ENCODE data around the gene ZNF791. TPM values are rescaled to one million over a fixed set of nuclear protein-coding genes. Genes with fewer than 3 reads are reported as not detected.

Gene ZNF791
- total RNA-seq, 1 experiment from 2014 or later: 26.0 TPM

GRCh38 chr19:12567951-12568350 is 42.8 kb upstream of the ZNF791 start:
- no peak for DNase-seq (ENCODE audit: low spot score)
- ChIA-PET CTCF (no interaction called here), POLR2A (ENCODE audit: low non-redundant PET) (no interaction called here)
- H3K4me3 ChIP-seq (ENCODE audit: low read depth, low read length, poor library complexity, severe bottlenecking): no peak overlapping the region
- H3K36me3 ChIP-seq (ENCODE audit: insufficient read depth, low read length, poor library complexity, severe bottlenecking): no peaks in the 10 kb centered on the region
- H3K27me3 ChIP-seq (replicated peaks; ENCODE audit: insufficient read depth, low read depth, low read length, poor library complexity): no peaks in the 10 kb centered on the region
- BruUV-seq (replicated peaks): no TSS peak
- no peaks in the 10 kb centered on the region for H3K4me1 ChIP-seq (ENCODE audit: insufficient read depth, low read length, poor library complexity, severe bottlenecking)
- intact Hi-C loops (cut with micrococcal nuclease; ENCODE audit: unreplicated experiment): no loop called here
- no peak overlapping the region for H3K27ac ChIP-seq (ENCODE audit: low read depth, low read length, poor library complexity, severe bottlenecking)
- no peak for TF ChIP-seq EZH2 (IDR thresholded peaks at IDR 0.05; ENCODE audit: borderline replicate concordance, low read depth, low read length, poor library complexity, severe bottlenecking)
- no peaks in the 10 kb centered on the region for H3K9me3 ChIP-seq (ENCODE audit: low read depth, low read length, poor library complexity, severe bottlenecking)

GRCh38 chr19:12574036-12574435 is 36.7 kb upstream of the ZNF791 start:
- Histone ChIP-seq H3K36me3 (ENCODE audit: insufficient read depth, low read length, poor library complexity, severe bottlenecking) (no peaks in the 10 kb centered on the region), H3K27me3 (replicated peaks; ENCODE audit: insufficient read depth, low read depth, low read length, poor library complexity) (no peaks in the 10 kb centered on the region), H3K9me3 (ENCODE audit: low read depth, low read length, poor library complexity, severe bottlenecking) (no peaks in the 10 kb centered on the region), H3K27ac (ENCODE audit: low read depth, low read length, poor library complexity, severe bottlenecking) (no peak overlapping the region), H3K4me1 (ENCODE audit: insufficient read depth, low read length, poor library complexity, severe bottlenecking) (no peaks in the 10 kb centered on the region), H3K4me3 (ENCODE audit: low read depth, low read length, poor library complexity, severe bottlenecking) (no peak overlapping the region)
- ChIA-PET CTCF (no interaction called here), POLR2A (ENCODE audit: low non-redundant PET) (no interaction called here)
- no TSS peak for BruUV-seq (replicated peaks)
- DNase-seq (ENCODE audit: low spot score): no peak
- no peak for TF ChIP-seq EZH2 (IDR thresholded peaks at IDR 0.05; ENCODE audit: borderline replicate concordance, low read depth, low read length, poor library complexity, severe bottlenecking)
- no peak for TF ChIP-seq CTCF (conservative IDR thresholded peaks at IDR 0.05; ENCODE audit: low read depth, low read length)
- intact Hi-C loops (cut with micrococcal nuclease; ENCODE audit: unreplicated experiment): no loop called here

GRCh38 chr19:12578641-12579040 is 32.1 kb upstream of the ZNF791 start:
- BruUV-seq (replicated peaks): no TSS peak
- no peak overlapping the region for H3K4me3 ChIP-seq (ENCODE audit: low read depth, low read length, poor library complexity, severe bottlenecking)
- DNase-seq (ENCODE audit: low spot score): no peak
- no peaks in the 10 kb centered on the region for H3K27me3 ChIP-seq (replicated peaks; ENCODE audit: insufficient read depth, low read depth, low read length, poor library complexity)
- H3K4me1 ChIP-seq (ENCODE audit: insufficient read depth, low read length, poor library complexity, severe bottlenecking): no peaks in the 10 kb centered on the region
- ChIA-PET CTCF (interaction anchor here (0.6 kb wide), 1 partner anchor 48 kb away, joined by 3 read pairs; no protein-coding TSS in a partner anchor), POLR2A (ENCODE audit: low non-redundant PET) (interaction anchor here (0.6 kb wide), 1 partner anchor 14 kb away, joined by 8 read pairs; no protein-coding TSS in a partner anchor)
- TF ChIP-seq EZH2 (IDR thresholded peaks at IDR 0.05; ENCODE audit: borderline replicate concordance, low read depth, low read length, poor library complexity, severe bottlenecking) (no peak), CTCF (conservative IDR thresholded peaks at IDR 0.05; ENCODE audit: low read depth, low read length) (no peak)
- H3K36me3 ChIP-seq (ENCODE audit: insufficient read depth, low read length, poor library complexity, severe bottlenecking): peaks cover 16% of the 10 kb centered on the region
- no peak overlapping the region for H3K27ac ChIP-seq (ENCODE audit: low read depth, low read length, poor library complexity, severe bottlenecking)
- intact Hi-C loops (cut with micrococcal nuclease; ENCODE audit: unreplicated experiment): no loop called here
- H3K9me3 ChIP-seq (ENCODE audit: low read depth, low read length, poor library complexity, severe bottlenecking): peaks cover 19% of the 10 kb centered on the region

- no peak for DNase-seq (ENCODE audit: low spot score)
- BruUV-seq (replicated peaks): no TSS peak
- TF ChIP-seq CTCF (conservative IDR thresholded peaks at IDR 0.05; ENCODE audit: low read depth, low read length): no peak
- no peak for TF ChIP-seq EZH2 (IDR thresholded peaks at IDR 0.05; ENCODE audit: borderline replicate concordance, low read depth, low read length, poor library complexity, severe bottlenecking)
- Histone ChIP-seq H3K4me1 (ENCODE audit: insufficient read depth, low read length, poor library complexity, severe bottlenecking) (no peaks in the 10 kb centered on the region), H3K9me3 (ENCODE audit: low read depth, low read length, poor library complexity, severe bottlenecking) (peaks cover 19% of the 10 kb centered on the region), H3K27ac (ENCODE audit: low read depth, low read length, poor library complexity, severe bottlenecking) (no peak overlapping the region), H3K36me3 (ENCODE audit: insufficient read depth, low read length, poor library complexity, severe bottlenecking) (peaks cover 16% of the 10 kb centered on the region), H3K4me3 (ENCODE audit: low read depth, low read length, poor library complexity, severe bottlenecking) (no peak overlapping the region), H3K27me3 (replicated peaks; ENCODE audit: insufficient read depth, low read depth, low read length, poor library complexity) (no peaks in the 10 kb centered on the region)
- intact Hi-C loops (cut with micrococcal nuclease; ENCODE audit: unreplicated experiment): no loop called here
- POLR2A ChIA-PET (ENCODE audit: low non-redundant PET): no interaction called here
- CTCF ChIA-PET: no interaction called here
Measured at GRCh38 chr19:12580180-12580694, 30.5 kb upstream of the ZNF791 start.

Measured in A673 (cell line).